CD4-positive, alpha-beta T cell (primary cell): ENCODE results near the gene FREM1. TPM values are rescaled to one million over a fixed set of nuclear protein-coding genes. Genes with fewer than 3 reads are reported as not detected.

Experiments used
- ATAC-seq: fragments of 200-7000 bp; cut with Tn5 transposase; one replicate; pipeline ENCODE4 v1.10.0; 2022; ENCODE audit warnings: mild to moderate bottlenecking; ENCODE audit not compliant: poor library complexity
- CTCF ChIA-PET: fragments of 350-600 bp; sonication (Branson Sonifier 250); formaldehyde crosslinking; loops from one replicate; lab custom pipeline; 2021; ENCODE audit warnings: antibody characterized with exemption, inconsistent platforms; lab: Charles Lee
- POLR2A ChIA-PET: fragments of 350-600 bp; sonication (Branson Sonifier 250); formaldehyde crosslinking; loops from one replicate; lab custom pipeline; 2021; ENCODE audit warnings: antibody characterized with exemption, inconsistent platforms; lab: Charles Lee
- DNase-seq, 14 experiments: peaks; one replicate each; pipeline ENCODE4 v3.0.0-alpha.2; 2013 to 2020; ENCODE audit warnings: mixed read lengths in 2 of 14
- H3K27ac ChIP-seq, 2 donors: one replicate each; pipeline versions ENCODE4 v1.5.1 to v1.7.0; 2013; ENCODE audit warnings: low read length in 2 of 2, low read depth in 1 of 2, mild to moderate bottlenecking in 1 of 2
- H3K27me3 ChIP-seq, 2 experiments: 1 replicate in 1 of 2; 2 replicates in 1 of 2; pipeline versions ENCODE4 v1.6.1 to v1.7.0; 2013; ENCODE audit warnings: low read length in 2 of 2, control low read depth in 1 of 2, mild to moderate bottlenecking in 1 of 2, moderate library complexity in 1 of 2; ENCODE audit not compliant: insufficient read depth in 2 of 2, control insufficient read depth in 1 of 2
- H3K36me3 ChIP-seq: one replicate; pipeline ENCODE4 v1.6.1; 2013; ENCODE audit warnings: low read length, control low read depth; ENCODE audit not compliant: insufficient read depth
- H3K4me1 ChIP-seq: one replicate; pipeline ENCODE4 v1.6.1; 2013; ENCODE audit warnings: low read length, control low read depth; ENCODE audit not compliant: insufficient read depth
- H3K4me3 ChIP-seq: one replicate; pipeline ENCODE4 v1.5.1; 2013; ENCODE audit warnings: mild to moderate bottlenecking, low read length, moderate library complexity
- H3K9me3 ChIP-seq, 2 experiments: 1 replicate in 1 of 2; 2 replicates in 1 of 2; pipeline versions ENCODE4 v1.6.1 to v1.7.0; 2013; ENCODE audit warnings: low read length in 2 of 2, mild to moderate bottlenecking in 2 of 2, control low read depth in 1 of 2, moderate library complexity in 1 of 2; ENCODE audit not compliant: control insufficient read depth in 1 of 2, insufficient read depth in 1 of 2
- H3K27ac Mint-ChIP-seq: one replicate; pipeline ENCODE4 v1.8.0; 2020; ENCODE audit warnings: mixed read lengths
- H3K27me3 Mint-ChIP-seq: one replicate; pipeline ENCODE4 v1.8.0; 2021; ENCODE audit warnings: mixed read lengths
- H3K36me3 Mint-ChIP-seq: one replicate; pipeline ENCODE4 v1.8.0; 2021; ENCODE audit warnings: low read depth, mixed read lengths
- H3K4me1 Mint-ChIP-seq: one replicate; pipeline ENCODE4 v1.8.0; 2021; ENCODE audit warnings: low read depth, mixed read lengths
- H3K4me3 Mint-ChIP-seq: one replicate; pipeline ENCODE4 v1.8.0; 2020; ENCODE audit warnings: mild to moderate bottlenecking, mixed read lengths
- H3K9me3 Mint-ChIP-seq: one replicate; pipeline ENCODE4 v1.8.0; 2020; ENCODE audit warnings: mixed read lengths
- CTCF ChIP-seq: fragments of 200-600 bp; IDR thresholded peaks from one replicate; pipeline ENCODE4 v1.8.0; 2022; ENCODE audit warnings: antibody characterized with exemption, mild to moderate bottlenecking
- intact Hi-C, 2 experiments: fragments of 100-400 bp; cut with DNase I in 1 of 2; cut with micrococcal nuclease in 1 of 2; formaldehyde crosslinking; loops; one replicate each; pipeline versions ENCODE4 v1.15.1 to v1.9.0; 2023 to 2025; cut with DNase I, micrococcal nuclease
- total RNA-seq, 174 experiments: library from RNA in 2 of 174; stranded (reverse) in 2 of 174; gene quantifications; one replicate each; pipeline ENCODE4 v1.2.3 and lab custom pipeline; 2021 to 2026

FREM1 gene
- total RNA-seq, 2 experiments from 2014 or later = 0.27 TPM; not detected in 1

- Histone ChIP-seq H3K27ac (no peak overlapping the region), H3K9me3 (no peaks in the 10 kb centered on the region), H3K4me1 (no peaks in the 10 kb centered on the region), H3K27me3 (peaks cover 6 to 14% of the 10 kb centered on the region in 2 experiments), H3K4me3 (no peak overlapping the region), H3K36me3 (no peaks in the 10 kb centered on the region)
- Mint-ChIP-seq H3K9me3 (no peaks in the 10 kb centered on the region), H3K27ac (no peak overlapping the region), H3K4me1 (peaks cover 18% of the 10 kb centered on the region), H3K4me3 (no peak overlapping the region), H3K27me3 (peaks cover 22% of the 10 kb centered on the region), H3K36me3 (no peaks in the 10 kb centered on the region)
- ATAC-seq (no peak), DNase-seq (no peak)
- ChIA-PET CTCF (no interaction called here), POLR2A (no interaction called here)
- no peak for TF ChIP-seq CTCF
- intact Hi-C loops = no loop called here
These were observed 163.1 kb downstream of the FREM1 start for GRCh38 chr9:14747111-14747510.

GRCh38 chr9:14746626-14747025, 163.6 kb downstream of the FREM1 start:
- Mint-ChIP-seq H3K27ac (no peak overlapping the region), H3K27me3 (peaks cover 22% of the 10 kb centered on the region), H3K4me3 (no peak overlapping the region), H3K36me3 (no peaks in the 10 kb centered on the region), H3K4me1 (peaks cover 18% of the 10 kb centered on the region), H3K9me3 (no peaks in the 10 kb centered on the region)
- H3K27me3 ChIP-seq = peaks cover 6 to 14% of the 10 kb centered on the region in 2 experiments
- CTCF ChIA-PET = no interaction called here
- H3K4me1 ChIP-seq = no peaks in the 10 kb centered on the region
- H3K9me3 ChIP-seq = no peaks in the 10 kb centered on the region
- no peak overlapping the region for H3K4me3 ChIP-seq
- intact Hi-C loops = no loop called here
- no peak for DNase-seq
- TF ChIP-seq CTCF = no peak
- no peaks in the 10 kb centered on the region for H3K36me3 ChIP-seq
- ATAC-seq = no peak
- no peak overlapping the region for H3K27ac ChIP-seq
- POLR2A ChIA-PET = no interaction called here

- Histone ChIP-seq H3K4me3 (no peak overlapping the region), H3K36me3 (no peaks in the 10 kb centered on the region), H3K4me1 (no peaks in the 10 kb centered on the region), H3K27me3 (peaks cover 0 to 4% of the 10 kb centered on the region in 2 experiments), H3K27ac (no peak overlapping the region), H3K9me3 (no peaks in the 10 kb centered on the region)
- Mint-ChIP-seq H3K36me3 (no peaks in the 10 kb centered on the region), H3K4me3 (no peak overlapping the region), H3K27ac (no peak overlapping the region), H3K27me3 (peaks cover 15% of the 10 kb centered on the region), H3K4me1 (peaks cover 5% of the 10 kb centered on the region), H3K9me3 (no peaks in the 10 kb centered on the region)
- DNase-seq (no peak), ATAC-seq (no peak)
- intact Hi-C loops = no loop called here
- ChIA-PET CTCF (no interaction called here), POLR2A (no interaction called here)
- no peak for TF ChIP-seq CTCF
These were observed 165.5 kb downstream of the FREM1 start for GRCh38 chr9:14744768-14745167.
